Suprapubic skin (tissue), 4 donors: ENCODE data around the gene MANBA. TPM values are rescaled to one million over a fixed set of nuclear protein-coding genes. Genes with fewer than 3 reads are reported as not detected.

ENCODE experiments used
- DNase-seq, 2 donors: peaks; one replicate each; pipeline ENCODE4 v3.0.0-alpha.2; 2019; ENCODE audit warnings: low spot score in 2 of 2
- H3K27ac ChIP-seq: fragments of 200-600 bp; sonication (generic); one replicate; pipeline ENCODE4 v1.5.1; 2019
- H3K27me3 ChIP-seq: fragments of 200-600 bp; sonication (generic); one replicate; pipeline ENCODE4 v1.5.1; 2019
- H3K36me3 ChIP-seq: fragments of 200-600 bp; sonication (generic); one replicate; pipeline ENCODE4 v1.5.1; 2019
- H3K4me1 ChIP-seq: fragments of 200-600 bp; sonication (generic); one replicate; pipeline ENCODE4 v1.5.1; 2019
- H3K4me3 ChIP-seq: fragments of 200-600 bp; sonication (generic); one replicate; pipeline ENCODE4 v1.5.1; 2019; ENCODE audit warnings: mild to moderate bottlenecking
- H3K9me3 ChIP-seq: fragments of 200-600 bp; sonication (generic); one replicate; pipeline ENCODE4 v1.5.1; 2019
- CTCF ChIP-seq, 2 donors: fragments of 200-600 bp in 1 of 2; fragments of 450-650 bp in 1 of 2; sonication (generic) in 1 of 2; IDR thresholded peaks; one replicate each; pipeline ENCODE4 v1.5.1; 2016 to 2019; ENCODE audit warnings: antibody characterized with exemption in 2 of 2, mild to moderate bottlenecking in 1 of 2, moderate library complexity in 1 of 2
- EP300 ChIP-seq: sonication (generic); formaldehyde crosslinking; IDR thresholded peaks from one replicate; pipeline ENCODE4 v1.6.1; 2017; ENCODE audit warnings: antibody characterized with exemption
- POLR2A ChIP-seq, 2 donors: fragments of 450-650 bp; IDR thresholded peaks; one replicate each; pipeline ENCODE4 v1.6.1; 2017; ENCODE audit warnings: antibody characterized with exemption in 2 of 2, mild to moderate bottlenecking in 2 of 2, moderate library complexity in 2 of 2
- POLR2AphosphoS5 ChIP-seq, 3 donors: sonication (generic); formaldehyde crosslinking; IDR thresholded peaks; one replicate each; pipeline ENCODE4 v1.6.1; 2017; ENCODE audit warnings: antibody characterized with exemption in 3 of 3
- WGBS: methylation state at CpG from one replicate; pipeline ENCODE4 v1.1.5; 2018; 5-methylcytosine and 5-hydroxymethylcytosine counted together
- total RNA-seq, 4 donors: library from RNA; depleted of rRNA; stranded (reverse); fragments of >200 nt; gene quantifications; one replicate each; pipeline ENCODE4 v1.1.0, GENCODE V29; 2016

Gene MANBA
- total RNA-seq, 4 donors from 2014 or later: 11.0 to 36.1 (median 21.1) TPM

GRCh38 chr4:102600689-102601088, 160.1 kb downstream of the MANBA start:
- peaks cover 81% of the 10 kb centered on the region for H3K36me3 ChIP-seq

GRCh38 chr4:102599886-102600285, 160.9 kb downstream of the MANBA start:
- Histone ChIP-seq H3K4me3 (no peak overlapping the region), H3K27ac (no peak overlapping the region), H3K36me3 (peaks cover 89% of the 10 kb centered on the region), H3K27me3 (no peaks in the 10 kb centered on the region), H3K9me3 (no peaks in the 10 kb centered on the region), H3K4me1 (peaks cover 2% of the 10 kb centered on the region)
- 77% methylated on average over 3 of the region's 3 CpGs for WGBS
- TF ChIP-seq POLR2AphosphoS5 (IDR thresholded peaks at IDR 0.05): no peak
- no peak for TF ChIP-seq POLR2A (IDR thresholded peaks at IDR 0.05)
- TF ChIP-seq CTCF (IDR thresholded peaks at IDR 0.05): no peak
- TF ChIP-seq EP300: no peak
- no peak for DNase-seq

More at GRCh38 chr4:102600689-102601088, 160.1 kb downstream of the MANBA start:
- no peak for DNase-seq
- H3K27ac ChIP-seq: no peak overlapping the region
- H3K9me3 ChIP-seq: no peaks in the 10 kb centered on the region
- no peak for TF ChIP-seq POLR2A (IDR thresholded peaks at IDR 0.05)
- no peak for TF ChIP-seq EP300
- no peak for TF ChIP-seq POLR2AphosphoS5 (IDR thresholded peaks at IDR 0.05)
- TF ChIP-seq CTCF (IDR thresholded peaks at IDR 0.05): no peak
- H3K4me1 ChIP-seq: peaks cover 2% of the 10 kb centered on the region
- no peak overlapping the region for H3K4me3 ChIP-seq
- H3K27me3 ChIP-seq: no peaks in the 10 kb centered on the region

GRCh38 chr4:102599455-102599854, 161.3 kb downstream of the MANBA start:
- 79% methylated on average over 4 of the region's 4 CpGs for WGBS
- no peak for DNase-seq
- TF ChIP-seq POLR2AphosphoS5 (IDR thresholded peaks at IDR 0.05) (no peak), POLR2A (IDR thresholded peaks at IDR 0.05) (no peak), CTCF (IDR thresholded peaks at IDR 0.05) (no peak), EP300 (no peak)
- Histone ChIP-seq H3K4me3 (no peak overlapping the region), H3K4me1 (peaks cover 2% of the 10 kb centered on the region), H3K27ac (no peak overlapping the region), H3K36me3 (peaks cover 90% of the 10 kb centered on the region), H3K27me3 (no peaks in the 10 kb centered on the region), H3K9me3 (no peaks in the 10 kb centered on the region)

- peaks cover 86% of the 10 kb centered on the region for H3K36me3 ChIP-seq
- WGBS: 79% methylated on average over 6 of the region's 6 CpGs
- no peak for DNase-seq
- TF ChIP-seq CTCF (IDR thresholded peaks at IDR 0.05): no peak
- no peak for TF ChIP-seq POLR2AphosphoS5 (IDR thresholded peaks at IDR 0.05)
- no peak for TF ChIP-seq EP300
- TF ChIP-seq POLR2A (IDR thresholded peaks at IDR 0.05): no peak
- no peaks in the 10 kb centered on the region for H3K9me3 ChIP-seq
- peaks cover 2% of the 10 kb centered on the region for H3K4me1 ChIP-seq
- no peaks in the 10 kb centered on the region for H3K27me3 ChIP-seq
- H3K4me3 ChIP-seq: no peak overlapping the region
- H3K27ac ChIP-seq: no peak overlapping the region
These were observed 161.9 kb downstream of the MANBA start for GRCh38 chr4:102598762-102599374.

GRCh38 chr4:102598086-102598761, 162.5 kb downstream of the MANBA start:
- Histone ChIP-seq H3K4me3 (no peak overlapping the region), H3K4me1 (peaks cover 2% of the 10 kb centered on the region), H3K27ac (no peak overlapping the region), H3K9me3 (no peaks in the 10 kb centered on the region), H3K27me3 (no peaks in the 10 kb centered on the region), H3K36me3 (peaks cover 80% of the 10 kb centered on the region)
- WGBS: 90% methylated on average over 1 of the region's 1 CpG
- no peak for TF ChIP-seq POLR2A (IDR thresholded peaks at IDR 0.05)
- TF ChIP-seq EP300: no peak
- no peak for TF ChIP-seq POLR2AphosphoS5 (IDR thresholded peaks at IDR 0.05)
- no peak for TF ChIP-seq CTCF (IDR thresholded peaks at IDR 0.05)
- DNase-seq: no peak
